Liver (tissue), 9 donors: ENCODE data around the gene PPP1R14D. TPM values are rescaled to one million over a fixed set of nuclear protein-coding genes. Genes with fewer than 3 reads are reported as not detected.

Experiments used
- DNase-seq: peaks from one replicate; pipeline ENCODE4 v3.0.0-alpha.2; 2017; ENCODE audit warnings: low spot score
- H3K27ac ChIP-seq, 2 donors: one replicate each; pipeline ENCODE4 v1.7.0; 2013; ENCODE audit warnings: inconsistent platforms in 2 of 2, low read length in 2 of 2, control low read depth in 1 of 2, low read depth in 1 of 2, mild to moderate bottlenecking in 1 of 2
- H3K27me3 ChIP-seq, 4 donors: one replicate each; pipeline versions ENCODE4 v1.6.1 to v1.7.0; 2013; ENCODE audit warnings: low read length in 3 of 4, inconsistent platforms in 1 of 4, mild to moderate bottlenecking in 1 of 4, moderate library complexity in 1 of 4; ENCODE audit not compliant: control insufficient read depth in 4 of 4, insufficient read depth in 4 of 4
- H3K36me3 ChIP-seq, 4 donors: one replicate each; pipeline versions ENCODE4 v1.6.1 to v1.7.0; 2013; ENCODE audit warnings: low read length in 3 of 4, mild to moderate bottlenecking in 3 of 4, low read depth in 1 of 4, moderate library complexity in 1 of 4; ENCODE audit not compliant: control insufficient read depth in 4 of 4, insufficient read depth in 3 of 4
- H3K4me1 ChIP-seq, 4 donors: one replicate each; pipeline versions ENCODE4 v1.6.1 to v1.7.0; 2013; ENCODE audit warnings: low read length in 3 of 4, mild to moderate bottlenecking in 3 of 4, moderate library complexity in 1 of 4; ENCODE audit not compliant: control insufficient read depth in 4 of 4, insufficient read depth in 4 of 4
- H3K4me3 ChIP-seq, 3 donors: one replicate each; pipeline versions ENCODE4 v1.6.1 to v1.7.0; 2013; ENCODE audit warnings: low read length in 3 of 3, control low read depth in 1 of 3, low read depth in 1 of 3, mild to moderate bottlenecking in 1 of 3
- H3K9ac ChIP-seq, 2 donors: one replicate each; pipeline ENCODE4 v1.7.0; 2013; ENCODE audit warnings: low read length in 2 of 2, mild to moderate bottlenecking in 2 of 2, moderate library complexity in 2 of 2, control low read depth in 1 of 2, low read depth in 1 of 2
- H3K9me3 ChIP-seq, 4 donors: one replicate each; pipeline versions ENCODE4 v1.6.1 to v1.7.0; 2013; ENCODE audit warnings: low read length in 3 of 4; ENCODE audit not compliant: control insufficient read depth in 4 of 4
- EGR1 ChIP-seq, 2 donors: IDR thresholded peaks; 2 replicates each; pipeline ENCODE4 v1.6.1; 2016 to 2018; ENCODE audit warnings: antibody characterized with exemption in 2 of 2, low read depth in 2 of 2
- FOXA1 ChIP-seq: IDR thresholded peaks from 2 replicates; pipeline ENCODE4 v1.6.1; 2016; ENCODE audit warnings: antibody characterized with exemption
- FOXA2 ChIP-seq: IDR thresholded peaks from 2 replicates; pipeline ENCODE4 v1.6.1; 2016; ENCODE audit warnings: antibody characterized with exemption
- GABPA ChIP-seq, 2 donors: IDR thresholded peaks in 1 of 2; conservative IDR thresholded peaks in 1 of 2; 2 replicates each; pipeline ENCODE4 v1.6.1; 2016; ENCODE audit warnings: antibody characterized with exemption in 2 of 2, mild to moderate bottlenecking in 1 of 2, moderate library complexity in 1 of 2
- HNF4A ChIP-seq, 2 donors: conservative IDR thresholded peaks; 2 replicates each; pipeline ENCODE4 v1.6.1; 2016; ENCODE audit warnings: antibody characterized with exemption in 2 of 2, mild to moderate bottlenecking in 2 of 2
- HNF4G ChIP-seq: IDR thresholded peaks from 2 replicates; pipeline ENCODE4 v1.6.1; 2016; ENCODE audit warnings: antibody characterized with exemption
- JUND ChIP-seq, 2 donors: IDR thresholded peaks; 2 replicates each; pipeline ENCODE4 v1.6.1; 2016; ENCODE audit warnings: antibody characterized with exemption in 2 of 2
- NR2F2 ChIP-seq: IDR thresholded peaks from 2 replicates; pipeline ENCODE4 v1.6.1; 2016; ENCODE audit warnings: antibody characterized with exemption
- RAD21 ChIP-seq, 2 donors: IDR thresholded peaks; 2 replicates each; pipeline ENCODE4 v1.6.1; 2016; ENCODE audit warnings: antibody characterized with exemption in 2 of 2, mild to moderate bottlenecking in 2 of 2
- RXRA ChIP-seq, 2 donors: IDR thresholded peaks; 2 replicates each; pipeline ENCODE4 v1.6.1; 2017 to 2018; ENCODE audit warnings: antibody characterized with exemption in 2 of 2, mild to moderate bottlenecking in 1 of 2
- SP1 ChIP-seq: IDR thresholded peaks from 2 replicates; pipeline ENCODE4 v1.6.1; 2018; ENCODE audit warnings: antibody characterized with exemption, mild to moderate bottlenecking
- TAF1 ChIP-seq: conservative IDR thresholded peaks from 2 replicates; pipeline ENCODE4 v1.6.1; 2016; ENCODE audit warnings: antibody characterized with exemption, mild to moderate bottlenecking
- YY1 ChIP-seq: IDR thresholded peaks from 2 replicates; pipeline ENCODE4 v1.6.1; 2016; ENCODE audit warnings: antibody characterized with exemption, mild to moderate bottlenecking
- WGBS: extraction: QIAGEN DNeasy Blood & Tissue Kit; methylation state at CpG from one replicate; pipeline ENCODE4 v1.1.7; 2013; 5-methylcytosine and 5-hydroxymethylcytosine counted together
- polyA plus RNA-seq, 2 donors: library from polyadenylated mRNA; stranded (reverse) in 1 of 2; unstranded in 1 of 2; fragments of 200-250 nt in 1 of 2; fragments of >200 nt in 1 of 2; fragmentation: Nextera tagmentation in 1 of 2; extraction: Ambion mirVana in 1 of 2; gene quantifications; one replicate each; pipeline versions ENCODE4 v1.2.1 to v1.2.3, GENCODE V29; 2013 to 2015
- total RNA-seq, 2 donors: library from RNA; depleted of rRNA; stranded (reverse); fragments of >200 nt; gene quantifications; one replicate each; pipeline ENCODE4 v1.2.3, GENCODE V29; 2014
- TF ChIP-seq, protein P1 (sequence below): IDR thresholded peaks from 2 replicates; pipeline ENCODE4 v1.6.1; 2016; ENCODE audit warnings: antibody characterized with exemption
- TF ChIP-seq, protein P2 (sequence below): IDR thresholded peaks from 2 replicates; pipeline ENCODE4 v1.6.1; 2016; ENCODE audit warnings: antibody characterized with exemption
- TF ChIP-seq, protein P3 (sequence below): IDR thresholded peaks from 2 replicates; pipeline ENCODE4 v1.6.1; 2016; ENCODE audit warnings: antibody characterized with exemption, mild to moderate bottlenecking
- TF ChIP-seq, protein P4 (sequence below): fragments of 150-350 bp; IDR thresholded peaks from 2 replicates; pipeline ENCODE4 v1.5.1; 2017; ENCODE audit warnings: improper control_type of control experiment, low read depth, low read length; ENCODE audit not compliant: missing input control
- TF ChIP-seq, protein P5 (sequence below): IDR thresholded peaks from 2 replicates; pipeline ENCODE4 v1.6.1; 2016; ENCODE audit warnings: antibody characterized with exemption
- donor health status: healthy.
- donor health status: healthy.
- donor health status: healthy.
- donor health status: healthy.
- donor health status: healthy.

The PPP1R14D gene
- total and polyA plus RNA-seq, 4 donors = not detected

DNA sequence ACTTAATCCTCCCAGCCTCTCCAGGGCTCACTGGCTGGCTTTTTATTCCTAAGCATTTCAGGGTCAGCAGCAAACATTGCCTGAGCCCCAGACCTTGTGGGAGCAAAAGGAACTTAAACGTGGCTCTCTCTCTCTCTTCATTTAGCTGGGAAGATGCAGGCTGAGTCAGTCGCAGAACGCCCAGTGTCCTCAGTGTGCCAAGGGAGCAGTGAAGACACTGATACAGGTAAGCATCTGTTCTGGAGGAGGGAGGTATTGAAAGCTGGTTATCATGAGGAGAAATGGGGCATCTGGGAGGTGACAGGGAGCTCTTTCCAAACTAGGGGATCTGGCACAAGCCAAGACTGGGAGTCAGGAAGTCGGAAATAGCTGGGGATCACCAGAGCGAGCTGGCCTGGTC lies 41.2 kb upstream of the PPP1R14D start (continued):
- TF ChIP-seq, protein P1, sequence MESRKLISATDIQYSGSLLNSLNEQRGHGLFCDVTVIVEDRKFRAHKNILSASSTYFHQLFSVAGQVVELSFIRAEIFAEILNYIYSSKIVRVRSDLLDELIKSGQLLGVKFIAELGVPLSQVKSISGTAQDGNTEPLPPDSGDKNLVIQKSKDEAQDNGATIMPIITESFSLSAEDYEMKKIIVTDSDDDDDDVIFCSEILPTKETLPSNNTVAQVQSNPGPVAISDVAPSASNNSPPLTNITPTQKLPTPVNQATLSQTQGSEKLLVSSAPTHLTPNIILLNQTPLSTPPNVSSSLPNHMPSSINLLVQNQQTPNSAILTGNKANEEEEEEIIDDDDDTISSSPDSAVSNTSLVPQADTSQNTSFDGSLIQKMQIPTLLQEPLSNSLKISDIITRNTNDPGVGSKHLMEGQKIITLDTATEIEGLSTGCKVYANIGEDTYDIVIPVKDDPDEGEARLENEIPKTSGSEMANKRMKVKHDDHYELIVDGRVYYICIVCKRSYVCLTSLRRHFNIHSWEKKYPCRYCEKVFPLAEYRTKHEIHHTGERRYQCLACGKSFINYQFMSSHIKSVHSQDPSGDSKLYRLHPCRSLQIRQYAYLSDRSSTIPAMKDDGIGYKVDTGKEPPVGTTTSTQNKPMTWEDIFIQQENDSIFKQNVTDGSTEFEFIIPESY = no peak
- TF ChIP-seq JUND (IDR thresholded peaks at IDR 0.05) (no peak), TAF1 (no peak), SP1 (no peak)

DNA sequence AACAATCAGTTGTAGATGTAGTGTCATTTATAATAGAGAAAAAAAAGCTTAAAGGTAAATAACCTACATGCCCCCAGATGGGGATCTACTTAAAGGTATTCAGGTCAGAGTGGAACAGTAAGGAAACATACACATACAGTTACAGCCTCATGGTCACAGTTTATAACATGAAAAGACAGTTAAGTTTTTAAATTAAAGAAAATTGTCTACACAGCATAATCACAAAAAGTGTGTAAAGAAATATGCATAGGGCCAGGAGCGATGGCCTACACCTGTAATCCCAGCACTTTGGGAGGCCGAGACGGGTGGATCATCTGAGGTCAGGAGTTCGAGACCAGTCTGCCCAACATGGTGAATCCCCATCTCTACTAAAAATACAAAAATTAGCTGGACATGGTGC lies 38.7 kb upstream of the PPP1R14D start:
- Histone ChIP-seq H3K4me3 (no peak overlapping the region), H3K27ac (no peak overlapping the region), H3K9ac (no peak overlapping the region), H3K4me1 (no peaks in the 10 kb centered on the region), H3K9me3 (no peaks in the 10 kb centered on the region), H3K27me3 (no peaks in the 10 kb centered on the region), H3K36me3 (no peaks in the 10 kb centered on the region)
- TF ChIP-seq GABPA (IDR thresholded peaks at IDR 0.05 in 1 of 2, conservative IDR thresholded peaks at IDR 0.05 in 1 of 2) (no peak), FOXA2 (no peak), JUND (IDR thresholded peaks at IDR 0.05) (no peak), HNF4A (conservative IDR thresholded peaks at IDR 0.05) (no peak), SP1 (no peak), NR2F2 (no peak)
- TF ChIP-seq, protein P1 = no peak
- WGBS = 98% methylated on average over 4 of the region's 4 CpGs
- DNase-seq = no peak

DNA sequence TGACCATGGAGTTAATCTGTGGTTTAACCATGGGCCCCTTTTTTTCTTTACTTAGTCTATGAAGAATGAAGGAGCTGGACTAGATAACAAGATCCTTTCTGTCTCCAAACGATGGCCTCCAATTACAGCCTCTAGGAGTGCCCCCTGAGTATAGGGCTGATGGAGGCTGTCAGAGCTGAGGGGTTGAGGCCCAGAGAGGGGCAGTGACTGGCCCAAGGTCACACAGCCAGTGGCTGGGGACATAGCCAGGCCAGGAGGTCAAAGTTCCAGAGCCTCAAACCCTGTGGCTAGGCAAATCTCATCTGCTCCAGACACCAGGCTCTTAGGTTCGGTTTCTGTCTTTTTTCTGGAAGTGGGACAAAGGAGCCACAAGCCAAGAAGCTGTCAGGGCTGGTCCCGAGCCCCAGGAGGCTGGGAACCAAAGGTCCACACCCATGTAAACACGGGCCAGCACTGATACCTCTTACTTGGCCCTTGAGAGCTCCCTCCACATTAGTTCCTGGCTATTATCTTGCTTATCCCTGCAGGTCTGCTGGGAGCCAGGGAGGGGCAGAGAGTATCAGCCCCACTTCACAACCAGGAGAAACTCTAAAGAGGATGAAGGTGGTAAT lies 35.3 kb upstream of the PPP1R14D start:
- no peaks in the 10 kb centered on the region for H3K36me3 ChIP-seq
- no peak overlapping the region for H3K9ac ChIP-seq
- H3K4me1 ChIP-seq = peaks cover 0 to 5% (median 2%) of the 10 kb centered on the region in 4 donors
- no peak for TF ChIP-seq NR2F2
- TF ChIP-seq, protein P2, sequence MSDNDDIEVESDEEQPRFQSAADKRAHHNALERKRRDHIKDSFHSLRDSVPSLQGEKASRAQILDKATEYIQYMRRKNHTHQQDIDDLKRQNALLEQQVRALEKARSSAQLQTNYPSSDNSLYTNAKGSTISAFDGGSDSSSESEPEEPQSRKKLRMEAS = no peak
- no peak for TF ChIP-seq HNF4A (conservative IDR thresholded peaks at IDR 0.05)
- TF ChIP-seq RXRA (IDR thresholded peaks at IDR 0.05) = no peak
- TF ChIP-seq SP1 = no peak
- TF ChIP-seq, protein P3, sequence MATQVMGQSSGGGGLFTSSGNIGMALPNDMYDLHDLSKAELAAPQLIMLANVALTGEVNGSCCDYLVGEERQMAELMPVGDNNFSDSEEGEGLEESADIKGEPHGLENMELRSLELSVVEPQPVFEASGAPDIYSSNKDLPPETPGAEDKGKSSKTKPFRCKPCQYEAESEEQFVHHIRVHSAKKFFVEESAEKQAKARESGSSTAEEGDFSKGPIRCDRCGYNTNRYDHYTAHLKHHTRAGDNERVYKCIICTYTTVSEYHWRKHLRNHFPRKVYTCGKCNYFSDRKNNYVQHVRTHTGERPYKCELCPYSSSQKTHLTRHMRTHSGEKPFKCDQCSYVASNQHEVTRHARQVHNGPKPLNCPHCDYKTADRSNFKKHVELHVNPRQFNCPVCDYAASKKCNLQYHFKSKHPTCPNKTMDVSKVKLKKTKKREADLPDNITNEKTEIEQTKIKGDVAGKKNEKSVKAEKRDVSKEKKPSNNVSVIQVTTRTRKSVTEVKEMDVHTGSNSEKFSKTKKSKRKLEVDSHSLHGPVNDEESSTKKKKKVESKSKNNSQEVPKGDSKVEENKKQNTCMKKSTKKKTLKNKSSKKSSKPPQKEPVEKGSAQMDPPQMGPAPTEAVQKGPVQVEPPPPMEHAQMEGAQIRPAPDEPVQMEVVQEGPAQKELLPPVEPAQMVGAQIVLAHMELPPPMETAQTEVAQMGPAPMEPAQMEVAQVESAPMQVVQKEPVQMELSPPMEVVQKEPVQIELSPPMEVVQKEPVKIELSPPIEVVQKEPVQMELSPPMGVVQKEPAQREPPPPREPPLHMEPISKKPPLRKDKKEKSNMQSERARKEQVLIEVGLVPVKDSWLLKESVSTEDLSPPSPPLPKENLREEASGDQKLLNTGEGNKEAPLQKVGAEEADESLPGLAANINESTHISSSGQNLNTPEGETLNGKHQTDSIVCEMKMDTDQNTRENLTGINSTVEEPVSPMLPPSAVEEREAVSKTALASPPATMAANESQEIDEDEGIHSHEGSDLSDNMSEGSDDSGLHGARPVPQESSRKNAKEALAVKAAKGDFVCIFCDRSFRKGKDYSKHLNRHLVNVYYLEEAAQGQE = no peak
- TF ChIP-seq GABPA (IDR thresholded peaks at IDR 0.05 in 1 of 2, conservative IDR thresholded peaks at IDR 0.05 in 1 of 2) = no peak
- TF ChIP-seq FOXA1 = no peak
- TF ChIP-seq, protein P1 = no peak
- TF ChIP-seq RAD21 (IDR thresholded peaks at IDR 0.05) = no peak
- no peak for TF ChIP-seq YY1
- no peak for TF ChIP-seq TAF1
- TF ChIP-seq, protein P4, sequence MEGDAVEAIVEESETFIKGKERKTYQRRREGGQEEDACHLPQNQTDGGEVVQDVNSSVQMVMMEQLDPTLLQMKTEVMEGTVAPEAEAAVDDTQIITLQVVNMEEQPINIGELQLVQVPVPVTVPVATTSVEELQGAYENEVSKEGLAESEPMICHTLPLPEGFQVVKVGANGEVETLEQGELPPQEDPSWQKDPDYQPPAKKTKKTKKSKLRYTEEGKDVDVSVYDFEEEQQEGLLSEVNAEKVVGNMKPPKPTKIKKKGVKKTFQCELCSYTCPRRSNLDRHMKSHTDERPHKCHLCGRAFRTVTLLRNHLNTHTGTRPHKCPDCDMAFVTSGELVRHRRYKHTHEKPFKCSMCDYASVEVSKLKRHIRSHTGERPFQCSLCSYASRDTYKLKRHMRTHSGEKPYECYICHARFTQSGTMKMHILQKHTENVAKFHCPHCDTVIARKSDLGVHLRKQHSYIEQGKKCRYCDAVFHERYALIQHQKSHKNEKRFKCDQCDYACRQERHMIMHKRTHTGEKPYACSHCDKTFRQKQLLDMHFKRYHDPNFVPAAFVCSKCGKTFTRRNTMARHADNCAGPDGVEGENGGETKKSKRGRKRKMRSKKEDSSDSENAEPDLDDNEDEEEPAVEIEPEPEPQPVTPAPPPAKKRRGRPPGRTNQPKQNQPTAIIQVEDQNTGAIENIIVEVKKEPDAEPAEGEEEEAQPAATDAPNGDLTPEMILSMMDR = no peak
- no peak for TF ChIP-seq FOXA2
- no peak for TF ChIP-seq JUND (IDR thresholded peaks at IDR 0.05)
- TF ChIP-seq HNF4G = no peak
- TF ChIP-seq, protein P5, sequence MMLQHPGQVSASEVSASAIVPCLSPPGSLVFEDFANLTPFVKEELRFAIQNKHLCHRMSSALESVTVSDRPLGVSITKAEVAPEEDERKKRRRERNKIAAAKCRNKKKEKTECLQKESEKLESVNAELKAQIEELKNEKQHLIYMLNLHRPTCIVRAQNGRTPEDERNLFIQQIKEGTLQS = no peak
- no peak for TF ChIP-seq EGR1 (IDR thresholded peaks at IDR 0.05; ENCODE audit: low read depth in 2 of 2)
- DNase-seq = no peak
- WGBS = 70% methylated on average over 4 of the region's 4 CpGs
- H3K9me3 ChIP-seq = no peaks in the 10 kb centered on the region
- no peak overlapping the region for H3K4me3 ChIP-seq
- H3K27me3 ChIP-seq = no peaks in the 10 kb centered on the region
- H3K27ac ChIP-seq = no peak overlapping the region
